WTC11 (cell line): Measurements from ENCODE around the gene TCP1. TPM values are rescaled to one million over a fixed set of nuclear protein-coding genes. Genes with fewer than 3 reads are reported as not detected.

Experiments used
- ATAC-seq: fragments of 200-7000 bp; cut with Tn5 transposase; 2 replicates; pipeline ENCODE4 v1.10.0; 2021; ENCODE audit warnings: mild to moderate bottlenecking, moderate library complexity
- CTCF ChIA-PET: fragments of 300-600 bp; sonication (Branson Sonifier 250); formaldehyde crosslinking; loops from one replicate; lab custom pipeline; 2021; ENCODE audit warnings: antibody characterized with exemption; lab: Charles Lee
- POLR2A ChIA-PET: fragments of 350-600 bp; sonication (Branson Sonifier 250); formaldehyde crosslinking; loops from one replicate; lab custom pipeline; 2021; ENCODE audit warnings: antibody characterized with exemption; lab: Charles Lee
- DNase-seq: peaks from one replicate; pipeline ENCODE4 v3.0.0; 2021; ENCODE audit warnings: low spot score
- H3K27ac Mint-ChIP-seq: 2 replicates; pipeline ENCODE4 v1.8.0; 2021; ENCODE audit warnings: mixed read lengths
- H3K27me3 Mint-ChIP-seq: 2 replicates; pipeline ENCODE4 v1.8.0; 2021; ENCODE audit warnings: low read depth, mild to moderate bottlenecking, moderate library complexity, mixed read lengths
- H3K36me3 Mint-ChIP-seq: 2 replicates; pipeline ENCODE4 v1.8.0; 2021; ENCODE audit warnings: mixed read lengths
- H3K4me1 Mint-ChIP-seq: 2 replicates; pipeline ENCODE4 v1.8.0; 2022; ENCODE audit warnings: mixed read lengths
- H3K4me3 Mint-ChIP-seq: 2 replicates; pipeline ENCODE4 v1.8.0; 2021; ENCODE audit warnings: mild to moderate bottlenecking, moderate library complexity, mixed read lengths
- H3K9me3 Mint-ChIP-seq: 2 replicates; pipeline ENCODE4 v1.8.0; 2021; ENCODE audit warnings: mixed read lengths
- ESRRA ChIP-seq: sonication (generic); formaldehyde crosslinking; IDR thresholded peaks from 2 replicates; pipeline ENCODE4 v1.8.1; 2022; ENCODE audit warnings: mild to moderate bottlenecking, missing genetic modification reagents, borderline replicate concordance
- KAT7 ChIP-seq: sonication (generic); formaldehyde crosslinking; IDR thresholded peaks from 2 replicates; pipeline ENCODE4 v1.8.1; 2023; ENCODE audit warnings: missing genetic modification reagents, mild to moderate bottlenecking, borderline replicate concordance
- MYBL2 ChIP-seq: sonication (generic); formaldehyde crosslinking; IDR thresholded peaks from 2 replicates; pipeline ENCODE4 v1.8.1; 2023; ENCODE audit warnings: mild to moderate bottlenecking, moderate library complexity, missing genetic modification reagents
- RORB ChIP-seq: fragments of 250-450 bp; sonication (Bioruptor Pico); IDR thresholded peaks from 2 replicates; pipeline ENCODE4 v1.9.0; 2021; ENCODE audit warnings: mild to moderate bottlenecking
- SOX15 ChIP-seq: fragments of 250-450 bp; sonication (Bioruptor Pico); IDR thresholded peaks from 2 replicates; pipeline ENCODE4 v1.9.0; 2021; ENCODE audit warnings: mild to moderate bottlenecking
- SP1 ChIP-seq: sonication (generic); formaldehyde crosslinking; conservative IDR thresholded peaks from 2 replicates; pipeline ENCODE4 v1.8.1; 2022; ENCODE audit warnings: missing genetic modification reagents
- ZBTB21 ChIP-seq: sonication (generic); formaldehyde crosslinking; IDR thresholded peaks from 2 replicates; pipeline ENCODE4 v1.8.1; 2023; ENCODE audit warnings: mild to moderate bottlenecking, missing genetic modification reagents, borderline replicate concordance
- ZNF121 ChIP-seq: sonication (generic); formaldehyde crosslinking; IDR thresholded peaks from 2 replicates; pipeline ENCODE4 v1.8.0; 2023; ENCODE audit warnings: missing genetic modification reagents
- total RNA-seq: library from RNA; stranded (reverse); gene quantifications from 3 replicates; pipeline ENCODE4 v1.2.3, GENCODE V29; 2021
- TF ChIP-seq, protein P1 (sequence below): sonication (generic); formaldehyde crosslinking; IDR thresholded peaks from 2 replicates; pipeline ENCODE4 v1.8.1; 2022; ENCODE audit warnings: missing genetic modification reagents, borderline replicate concordance
- TF ChIP-seq, protein P2 (sequence below): sonication (generic); formaldehyde crosslinking; IDR thresholded peaks from 2 replicates; pipeline ENCODE4 v1.8.0; 2022; ENCODE audit warnings: mild to moderate bottlenecking, missing genetic modification reagents
- TF ChIP-seq, protein P3 (sequence below): fragments of 250-450 bp; sonication (Bioruptor Pico); IDR thresholded peaks from 2 replicates; pipeline ENCODE4 v1.9.0; 2021; ENCODE audit warnings: moderate library complexity, mild to moderate bottlenecking, inconsistent platforms, borderline replicate concordance
- TF ChIP-seq, protein P4 (sequence below): fragments of 250-450 bp; sonication (Bioruptor Pico); IDR thresholded peaks from 2 replicates; pipeline ENCODE4 v2.1.2; 2022; ENCODE audit warnings: mild to moderate bottlenecking, moderate library complexity
- TF ChIP-seq, protein P5 (sequence below): sonication (generic); formaldehyde crosslinking; IDR thresholded peaks from 2 replicates; pipeline ENCODE4 v1.8.1; 2023; ENCODE audit warnings: mild to moderate bottlenecking, missing genetic modification reagents, moderate library complexity
- TF ChIP-seq, protein P6 (sequence below): sonication (generic); formaldehyde crosslinking; IDR thresholded peaks from 2 replicates; pipeline ENCODE4 v1.8.0; 2023; ENCODE audit warnings: missing genetic modification reagents, mild to moderate bottlenecking, borderline replicate concordance

The TCP1 gene
- total RNA-seq, 1 experiment from 2014 or later: 388 TPM

DNA sequence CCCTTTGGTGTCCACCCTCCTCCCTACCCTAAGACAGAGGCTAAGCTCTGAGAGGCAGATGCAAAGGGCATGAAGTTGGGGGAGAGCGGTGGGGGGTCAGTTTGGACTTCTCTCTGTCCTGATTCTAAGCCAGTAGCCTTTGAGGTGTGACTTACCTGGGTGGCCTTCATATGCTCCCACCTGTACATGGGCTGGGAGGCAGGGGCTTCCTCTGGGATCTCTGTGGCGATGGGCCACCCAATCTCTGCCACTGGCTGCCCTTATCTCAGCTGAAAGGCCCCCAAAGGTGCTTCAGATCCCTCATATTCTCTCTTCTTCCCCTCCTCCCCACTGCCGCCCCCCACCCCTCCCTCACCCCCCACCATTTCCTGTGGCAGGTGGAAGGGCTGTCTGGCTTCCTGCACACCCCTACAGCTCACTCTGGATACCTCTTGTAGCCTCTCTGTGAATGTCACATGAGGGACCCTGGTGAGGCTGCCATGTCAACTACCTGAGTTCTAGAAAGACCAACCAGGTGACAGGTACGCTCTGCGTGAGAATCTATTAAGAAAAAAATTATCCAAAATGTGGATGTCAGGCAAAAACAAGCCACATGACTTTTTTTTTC lies 44.7 kb upstream of the TCP1 start:
- no peaks in the 10 kb centered on the region for H3K27me3 Mint-ChIP-seq
- ATAC-seq (no peak), DNase-seq (no peak)
- TF ChIP-seq, protein P1, sequence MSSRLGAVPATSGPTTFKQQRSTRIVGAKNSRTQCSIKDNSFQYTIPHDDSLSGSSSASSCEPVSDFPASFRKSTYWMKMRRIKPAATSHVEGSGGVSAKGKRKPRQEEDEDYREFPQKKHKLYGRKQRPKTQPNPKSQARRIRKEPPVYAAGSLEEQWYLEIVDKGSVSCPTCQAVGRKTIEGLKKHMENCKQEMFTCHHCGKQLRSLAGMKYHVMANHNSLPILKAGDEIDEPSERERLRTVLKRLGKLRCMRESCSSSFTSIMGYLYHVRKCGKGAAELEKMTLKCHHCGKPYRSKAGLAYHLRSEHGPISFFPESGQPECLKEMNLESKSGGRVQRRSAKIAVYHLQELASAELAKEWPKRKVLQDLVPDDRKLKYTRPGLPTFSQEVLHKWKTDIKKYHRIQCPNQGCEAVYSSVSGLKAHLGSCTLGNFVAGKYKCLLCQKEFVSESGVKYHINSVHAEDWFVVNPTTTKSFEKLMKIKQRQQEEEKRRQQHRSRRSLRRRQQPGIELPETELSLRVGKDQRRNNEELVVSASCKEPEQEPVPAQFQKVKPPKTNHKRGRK (CRISPR knock-in tag): no peak
- TF ChIP-seq SOX15 (CRISPR knock-in tag): no peak
- no peak for TF ChIP-seq SP1 (CRISPR knock-in tag)
- no peak for TF ChIP-seq RORB (CRISPR knock-in tag)
- TF ChIP-seq ZBTB21 (CRISPR knock-in tag): no peak
- TF ChIP-seq KAT7 (CRISPR knock-in tag): no peak
- no peak for TF ChIP-seq ZNF121 (CRISPR knock-in tag)
- TF ChIP-seq, protein P2, sequence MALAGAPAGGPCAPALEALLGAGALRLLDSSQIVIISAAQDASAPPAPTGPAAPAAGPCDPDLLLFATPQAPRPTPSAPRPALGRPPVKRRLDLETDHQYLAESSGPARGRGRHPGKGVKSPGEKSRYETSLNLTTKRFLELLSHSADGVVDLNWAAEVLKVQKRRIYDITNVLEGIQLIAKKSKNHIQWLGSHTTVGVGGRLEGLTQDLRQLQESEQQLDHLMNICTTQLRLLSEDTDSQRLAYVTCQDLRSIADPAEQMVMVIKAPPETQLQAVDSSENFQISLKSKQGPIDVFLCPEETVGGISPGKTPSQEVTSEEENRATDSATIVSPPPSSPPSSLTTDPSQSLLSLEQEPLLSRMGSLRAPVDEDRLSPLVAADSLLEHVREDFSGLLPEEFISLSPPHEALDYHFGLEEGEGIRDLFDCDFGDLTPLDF (CRISPR knock-in tag): no peak
- TF ChIP-seq, protein P3, sequence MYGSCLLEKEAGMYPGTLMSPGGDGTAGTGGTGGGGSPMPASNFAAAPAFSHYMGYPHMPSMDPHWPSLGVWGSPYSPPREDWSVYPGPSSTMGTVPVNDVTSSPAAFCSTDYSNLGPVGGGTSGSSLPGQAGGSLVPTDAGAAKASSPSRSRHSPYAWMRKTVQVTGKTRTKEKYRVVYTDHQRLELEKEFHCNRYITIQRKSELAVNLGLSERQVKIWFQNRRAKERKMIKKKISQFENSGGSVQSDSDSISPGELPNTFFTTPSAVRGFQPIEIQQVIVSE (CRISPR knock-in tag): no peak
- no peak for TF ChIP-seq ESRRA
- TF ChIP-seq, protein P4, sequence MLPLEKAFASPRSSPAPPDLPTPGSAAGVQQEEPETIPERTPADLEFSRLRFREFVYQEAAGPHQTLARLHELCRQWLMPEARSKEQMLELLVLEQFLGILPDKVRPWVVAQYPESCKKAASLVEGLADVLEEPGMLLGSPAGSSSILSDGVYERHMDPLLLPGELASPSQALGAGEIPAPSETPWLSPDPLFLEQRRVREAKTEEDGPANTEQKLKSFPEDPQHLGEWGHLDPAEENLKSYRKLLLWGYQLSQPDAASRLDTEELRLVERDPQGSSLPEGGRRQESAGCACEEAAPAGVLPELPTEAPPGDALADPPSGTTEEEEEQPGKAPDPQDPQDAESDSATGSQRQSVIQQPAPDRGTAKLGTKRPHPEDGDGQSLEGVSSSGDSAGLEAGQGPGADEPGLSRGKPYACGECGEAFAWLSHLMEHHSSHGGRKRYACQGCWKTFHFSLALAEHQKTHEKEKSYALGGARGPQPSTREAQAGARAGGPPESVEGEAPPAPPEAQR (CRISPR knock-in tag): no peak
- no peak for TF ChIP-seq MYBL2 (CRISPR knock-in tag)
- TF ChIP-seq, protein P5, sequence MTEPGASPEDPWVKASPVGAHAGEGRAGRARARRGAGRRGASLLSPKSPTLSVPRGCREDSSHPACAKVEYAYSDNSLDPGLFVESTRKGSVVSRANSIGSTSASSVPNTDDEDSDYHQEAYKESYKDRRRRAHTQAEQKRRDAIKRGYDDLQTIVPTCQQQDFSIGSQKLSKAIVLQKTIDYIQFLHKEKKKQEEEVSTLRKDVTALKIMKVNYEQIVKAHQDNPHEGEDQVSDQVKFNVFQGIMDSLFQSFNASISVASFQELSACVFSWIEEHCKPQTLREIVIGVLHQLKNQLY (CRISPR knock-in tag): no peak
- TF ChIP-seq, protein P6, sequence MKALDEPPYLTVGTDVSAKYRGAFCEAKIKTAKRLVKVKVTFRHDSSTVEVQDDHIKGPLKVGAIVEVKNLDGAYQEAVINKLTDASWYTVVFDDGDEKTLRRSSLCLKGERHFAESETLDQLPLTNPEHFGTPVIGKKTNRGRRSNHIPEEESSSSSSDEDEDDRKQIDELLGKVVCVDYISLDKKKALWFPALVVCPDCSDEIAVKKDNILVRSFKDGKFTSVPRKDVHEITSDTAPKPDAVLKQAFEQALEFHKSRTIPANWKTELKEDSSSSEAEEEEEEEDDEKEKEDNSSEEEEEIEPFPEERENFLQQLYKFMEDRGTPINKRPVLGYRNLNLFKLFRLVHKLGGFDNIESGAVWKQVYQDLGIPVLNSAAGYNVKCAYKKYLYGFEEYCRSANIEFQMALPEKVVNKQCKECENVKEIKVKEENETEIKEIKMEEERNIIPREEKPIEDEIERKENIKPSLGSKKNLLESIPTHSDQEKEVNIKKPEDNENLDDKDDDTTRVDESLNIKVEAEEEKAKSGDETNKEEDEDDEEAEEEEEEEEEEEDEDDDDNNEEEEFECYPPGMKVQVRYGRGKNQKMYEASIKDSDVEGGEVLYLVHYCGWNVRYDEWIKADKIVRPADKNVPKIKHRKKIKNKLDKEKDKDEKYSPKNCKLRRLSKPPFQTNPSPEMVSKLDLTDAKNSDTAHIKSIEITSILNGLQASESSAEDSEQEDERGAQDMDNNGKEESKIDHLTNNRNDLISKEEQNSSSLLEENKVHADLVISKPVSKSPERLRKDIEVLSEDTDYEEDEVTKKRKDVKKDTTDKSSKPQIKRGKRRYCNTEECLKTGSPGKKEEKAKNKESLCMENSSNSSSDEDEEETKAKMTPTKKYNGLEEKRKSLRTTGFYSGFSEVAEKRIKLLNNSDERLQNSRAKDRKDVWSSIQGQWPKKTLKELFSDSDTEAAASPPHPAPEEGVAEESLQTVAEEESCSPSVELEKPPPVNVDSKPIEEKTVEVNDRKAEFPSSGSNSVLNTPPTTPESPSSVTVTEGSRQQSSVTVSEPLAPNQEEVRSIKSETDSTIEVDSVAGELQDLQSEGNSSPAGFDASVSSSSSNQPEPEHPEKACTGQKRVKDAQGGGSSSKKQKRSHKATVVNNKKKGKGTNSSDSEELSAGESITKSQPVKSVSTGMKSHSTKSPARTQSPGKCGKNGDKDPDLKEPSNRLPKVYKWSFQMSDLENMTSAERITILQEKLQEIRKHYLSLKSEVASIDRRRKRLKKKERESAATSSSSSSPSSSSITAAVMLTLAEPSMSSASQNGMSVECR (CRISPR knock-in tag): no peak
- ChIA-PET POLR2A (interaction anchor here (0.5 to 1.2 kb wide), 2 partner anchors 44 to 100 kb away, joined by 3 to 5 read pairs; partner anchors contain the start of genes MRPL18 and TCP1), CTCF (interaction anchor here (1.0 to 1.1 kb wide), 4 partner anchors 12 to 44 kb away, joined by 3 to 4 read pairs (median 4); partner anchors contain the start of gene MRPL18)
- H3K27ac Mint-ChIP-seq: no peak overlapping the region
- peaks cover 12% of the 10 kb centered on the region for H3K36me3 Mint-ChIP-seq
- peaks cover 12% of the 10 kb centered on the region for H3K9me3 Mint-ChIP-seq
- H3K4me1 Mint-ChIP-seq: peaks cover 87% of the 10 kb centered on the region
- no peak overlapping the region for H3K4me3 Mint-ChIP-seq
